ENCODE measurements around the gene SLC22A14.

Gene SLC22A14

DNA sequence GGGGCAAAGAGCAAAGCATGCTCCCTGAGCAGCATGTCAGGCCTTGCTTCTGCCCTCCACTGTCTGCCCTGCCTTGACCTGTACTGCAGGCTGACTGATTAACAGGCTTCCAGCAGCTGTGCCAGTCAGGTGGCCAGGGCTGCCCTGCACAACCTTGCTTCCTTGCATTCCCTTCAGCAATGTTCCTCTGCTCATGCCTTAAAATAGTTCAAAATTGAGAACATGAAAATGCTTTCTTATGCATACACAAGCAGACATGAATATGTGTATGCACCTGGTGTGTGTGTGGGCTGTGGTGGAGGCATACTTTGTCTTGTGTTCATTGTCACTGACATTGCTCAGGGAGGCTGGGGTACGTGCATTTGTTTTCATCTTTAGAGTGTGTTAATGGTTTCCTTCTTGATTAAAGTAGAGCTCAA is 17.7 kb upstream of the SLC22A14 start:
- TF ChIP-seq POLR2A (IDR thresholded peaks at IDR 0.05; ENCODE audit: low read length) (no peak), GATA1 (IDR thresholded peaks at IDR 0.05; ENCODE audit: low read depth, low read length) (no peak)
- DNase-seq: no peak

DNA sequence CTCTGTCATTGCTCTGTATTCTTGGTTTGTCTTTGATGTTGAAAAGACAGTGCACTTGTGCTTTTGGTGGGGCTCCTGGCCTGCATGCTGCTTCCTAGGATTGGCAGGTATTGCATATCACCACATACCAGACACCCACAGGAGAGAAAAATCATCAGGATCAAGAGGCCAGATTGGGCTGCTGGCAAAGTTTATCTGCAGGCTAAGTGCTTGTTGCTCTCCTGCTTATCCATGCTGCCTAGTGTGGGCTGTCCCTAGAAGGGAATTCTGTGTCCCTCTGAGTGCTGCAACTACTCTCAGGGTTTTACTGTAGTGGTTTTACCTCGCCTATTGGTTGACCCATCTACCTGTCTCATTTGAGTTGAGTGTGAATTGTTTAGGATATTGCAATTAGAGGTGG is 17.3 kb upstream of the SLC22A14 start:
- no peak for TF ChIP-seq POLR2A (IDR thresholded peaks at IDR 0.05; ENCODE audit: low read length)
- no peak for TF ChIP-seq GATA1 (IDR thresholded peaks at IDR 0.05; ENCODE audit: low read depth, low read length)
- DNase-seq: peak in 1 of 2 experiments; percentile 55

DNA sequence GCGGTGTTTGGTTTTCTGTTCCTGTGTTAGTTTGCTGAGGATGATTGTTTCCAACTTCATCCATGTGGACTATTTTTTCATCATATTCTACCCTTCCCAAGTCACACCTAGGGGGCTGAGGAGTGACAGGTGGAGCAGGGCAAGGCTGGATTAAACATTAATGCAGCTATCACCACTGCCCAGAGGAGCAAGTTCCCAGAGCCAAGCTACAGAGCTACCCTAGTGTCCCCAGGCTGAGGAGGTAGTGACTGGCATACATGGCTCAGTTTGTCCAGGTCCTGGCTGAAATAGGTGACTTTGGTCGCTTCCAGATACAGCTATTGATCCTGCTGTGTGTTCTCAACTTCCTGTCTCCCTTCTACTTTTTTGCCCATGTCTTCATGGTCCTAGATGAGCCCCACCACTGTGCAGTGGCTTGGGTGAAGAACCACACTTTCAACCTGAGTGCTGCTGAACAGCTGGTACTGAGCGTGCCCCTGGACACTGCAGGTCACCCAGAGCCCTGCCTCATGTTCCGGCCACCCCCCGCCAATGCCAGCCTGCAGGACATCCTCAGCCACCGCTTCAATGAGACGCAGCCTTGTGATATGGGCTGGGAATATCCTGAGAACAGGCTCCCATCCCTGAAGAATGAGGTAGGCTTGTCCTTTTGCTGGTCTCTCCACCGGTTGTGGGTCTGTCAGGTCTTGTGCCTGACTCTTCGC is 16.3 kb upstream of the SLC22A14 start, which contains the start of gene SLC22A13:
Gene SLC22A13, plus strand, starts transcription at position 209 of the 704 bp plus-strand sequence. Its CDS starts 49 bp downstream, at position 258.
- TF ChIP-seq GATA1 (IDR thresholded peaks at IDR 0.05; ENCODE audit: low read depth, low read length) (no peak), POLR2A (IDR thresholded peaks at IDR 0.05; ENCODE audit: low read length) (no peak)
- no peak for DNase-seq

GRCh38 chr3:38266810-38267209 is 15.3 kb upstream of the SLC22A14 start:
- DNase-seq: no peak
- no peak for TF ChIP-seq GATA1 (IDR thresholded peaks at IDR 0.05; ENCODE audit: low read depth, low read length)
- TF ChIP-seq POLR2A (IDR thresholded peaks at IDR 0.05; ENCODE audit: low read length): no peak

GRCh38 chr3:38267662-38268061 is 14.4 kb upstream of the SLC22A14 start:
- TF ChIP-seq POLR2A (IDR thresholded peaks at IDR 0.05; ENCODE audit: low read length): no peak
- TF ChIP-seq GATA1 (IDR thresholded peaks at IDR 0.05; ENCODE audit: low read depth, low read length): no peak

DNA sequence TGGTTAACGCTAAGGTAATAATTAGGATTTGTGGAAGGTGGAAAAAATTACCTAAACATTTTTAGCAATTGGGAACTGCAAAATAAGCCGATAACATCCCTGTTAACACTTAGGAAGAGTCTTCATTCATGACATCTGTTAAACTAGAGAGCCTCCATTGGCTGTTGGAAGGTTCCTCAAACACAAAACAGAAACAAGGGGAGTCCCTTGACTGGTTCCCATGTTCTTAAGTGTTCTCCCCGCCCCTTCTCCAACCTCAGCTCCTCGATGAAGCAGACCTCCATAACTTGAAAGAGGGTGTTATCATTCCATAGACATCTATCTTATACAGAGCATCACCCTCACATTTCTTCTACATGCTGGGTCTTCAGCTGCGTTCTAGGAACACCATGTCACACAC is 14.0 kb upstream of the SLC22A14 start:
- no peak for TF ChIP-seq POLR2A (IDR thresholded peaks at IDR 0.05; ENCODE audit: low read length)
- no peak for TF ChIP-seq GATA1 (IDR thresholded peaks at IDR 0.05; ENCODE audit: low read depth, low read length)
- DNase-seq: no peak

More at GRCh38 chr3:38267662-38268061, 14.4 kb upstream of the SLC22A14 start:
- no peak for DNase-seq

DNA sequence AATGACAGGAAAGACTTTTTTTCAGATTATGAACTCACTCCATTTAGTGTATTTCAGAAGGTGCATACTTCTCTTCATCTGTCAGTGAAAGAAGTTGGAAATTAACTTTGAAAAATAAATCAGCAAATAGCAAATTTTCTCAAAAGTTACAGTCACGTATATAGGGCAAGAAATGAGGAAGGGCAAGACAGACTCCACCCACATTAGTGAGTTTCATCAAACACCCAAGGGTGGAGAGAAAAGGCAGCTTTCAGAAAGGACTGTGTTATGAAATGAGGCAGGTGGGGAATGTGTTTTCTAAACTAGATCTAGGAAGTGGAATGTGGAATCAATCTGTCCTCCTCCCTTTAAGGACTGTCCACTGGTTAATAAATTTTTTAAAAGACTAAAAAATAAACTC is 13.6 kb upstream of the SLC22A14 start:
- DNase-seq: no peak
- TF ChIP-seq GATA1 (IDR thresholded peaks at IDR 0.05; ENCODE audit: low read depth, low read length) (no peak), POLR2A (IDR thresholded peaks at IDR 0.05; ENCODE audit: low read length) (no peak)

GRCh38 chr3:38270606-38271005 is 11.5 kb upstream of the SLC22A14 start:
- no peak for DNase-seq
- no peak for TF ChIP-seq GATA1 (IDR thresholded peaks at IDR 0.05; ENCODE audit: low read depth, low read length)
- TF ChIP-seq POLR2A (IDR thresholded peaks at IDR 0.05; ENCODE audit: low read length): no peak

DNA sequence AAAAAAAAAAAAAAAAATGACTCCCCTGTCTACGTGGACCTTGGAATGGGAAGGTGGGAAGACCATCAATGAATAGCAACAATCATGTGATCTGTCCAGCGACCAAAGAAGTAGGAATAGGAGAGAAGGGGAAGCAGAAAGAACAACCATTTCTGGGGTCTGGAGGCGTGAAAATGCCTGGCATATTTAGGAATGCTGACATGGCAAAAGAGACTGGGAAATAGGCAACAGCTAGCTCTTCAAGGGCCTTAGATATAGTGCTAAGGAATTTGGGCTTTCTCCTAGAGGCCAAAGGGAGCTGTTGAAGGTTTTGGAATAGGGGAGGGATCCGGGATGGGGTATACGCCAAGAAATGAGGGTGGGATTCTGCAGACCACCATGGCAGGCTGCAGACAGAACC is 10.5 kb upstream of the SLC22A14 start:
- no peak for DNase-seq
- TF ChIP-seq POLR2A (IDR thresholded peaks at IDR 0.05; ENCODE audit: low read length) (no peak), GATA1 (IDR thresholded peaks at IDR 0.05; ENCODE audit: low read depth, low read length) (no peak)

DNA sequence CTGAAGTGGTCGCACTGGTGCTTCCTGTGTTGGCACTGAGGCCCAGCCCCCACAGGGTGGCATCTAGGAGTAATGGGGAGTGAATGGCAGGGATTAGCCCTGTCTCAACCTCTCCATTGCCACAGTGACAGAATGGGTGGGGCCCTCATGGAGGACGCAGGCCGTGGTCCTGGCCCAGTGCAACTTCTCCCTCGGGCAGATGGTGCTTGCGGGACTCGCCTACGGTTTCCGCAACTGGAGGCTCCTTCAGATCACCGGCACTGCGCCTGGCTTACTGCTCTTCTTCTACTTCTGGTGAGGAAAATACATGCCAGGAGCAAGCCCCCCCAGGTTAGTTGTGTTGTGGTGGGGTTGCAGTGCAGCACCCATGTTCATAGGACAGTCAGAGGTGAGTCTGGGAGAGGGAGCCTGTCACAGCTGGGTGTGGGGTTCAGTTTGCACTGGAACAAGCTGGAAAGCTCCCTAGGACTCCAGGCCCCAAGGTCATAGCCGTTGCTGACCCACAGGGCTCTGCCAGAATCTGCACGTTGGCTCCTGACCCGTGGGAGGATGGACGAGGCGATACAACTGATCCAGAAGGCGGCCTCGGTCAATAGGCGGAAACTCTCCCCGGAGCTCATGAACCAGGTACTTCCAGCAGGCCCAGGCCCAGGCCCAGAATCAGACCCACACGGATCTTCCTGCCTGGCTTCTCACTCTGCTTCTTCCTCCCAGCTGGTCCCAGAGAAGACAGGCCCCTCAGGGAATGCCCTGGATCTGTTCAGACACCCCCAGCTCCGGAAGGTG is 7.0 kb upstream of the SLC22A14 start:
- TF ChIP-seq POLR2A (IDR thresholded peaks at IDR 0.05; ENCODE audit: low read length): no peak
- no peak for TF ChIP-seq GATA1 (IDR thresholded peaks at IDR 0.05; ENCODE audit: low read depth, low read length)
- no peak for DNase-seq

DNA sequence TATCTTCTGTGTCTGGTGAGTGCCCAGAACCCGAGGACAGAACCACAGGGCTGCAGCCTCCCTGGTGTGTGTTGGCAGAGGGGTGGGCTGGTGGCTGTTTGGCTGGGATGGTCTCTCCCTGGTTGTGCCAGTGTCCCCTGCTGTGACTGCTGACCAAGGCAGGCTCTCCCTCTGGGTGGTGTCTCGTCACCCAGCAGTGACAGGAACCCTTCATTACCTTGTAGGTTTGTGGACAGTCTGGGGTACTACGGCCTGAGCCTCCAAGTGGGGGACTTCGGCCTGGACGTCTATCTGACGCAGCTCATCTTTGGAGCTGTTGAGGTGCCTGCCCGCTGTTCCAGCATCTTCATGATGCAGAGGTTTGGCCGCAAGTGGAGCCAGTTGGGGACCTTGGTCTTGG is 6.4 kb upstream of the SLC22A14 start:
- TF ChIP-seq GATA1 (IDR thresholded peaks at IDR 0.05; ENCODE audit: low read depth, low read length): no peak
- DNase-seq: no peak

GRCh38 chr3:38276081-38276916 is 5.8 kb upstream of the SLC22A14 start:
- no peak for TF ChIP-seq POLR2A (IDR thresholded peaks at IDR 0.05; ENCODE audit: low read length)
- TF ChIP-seq GATA1 (IDR thresholded peaks at IDR 0.05; ENCODE audit: low read depth, low read length): no peak

DNA sequence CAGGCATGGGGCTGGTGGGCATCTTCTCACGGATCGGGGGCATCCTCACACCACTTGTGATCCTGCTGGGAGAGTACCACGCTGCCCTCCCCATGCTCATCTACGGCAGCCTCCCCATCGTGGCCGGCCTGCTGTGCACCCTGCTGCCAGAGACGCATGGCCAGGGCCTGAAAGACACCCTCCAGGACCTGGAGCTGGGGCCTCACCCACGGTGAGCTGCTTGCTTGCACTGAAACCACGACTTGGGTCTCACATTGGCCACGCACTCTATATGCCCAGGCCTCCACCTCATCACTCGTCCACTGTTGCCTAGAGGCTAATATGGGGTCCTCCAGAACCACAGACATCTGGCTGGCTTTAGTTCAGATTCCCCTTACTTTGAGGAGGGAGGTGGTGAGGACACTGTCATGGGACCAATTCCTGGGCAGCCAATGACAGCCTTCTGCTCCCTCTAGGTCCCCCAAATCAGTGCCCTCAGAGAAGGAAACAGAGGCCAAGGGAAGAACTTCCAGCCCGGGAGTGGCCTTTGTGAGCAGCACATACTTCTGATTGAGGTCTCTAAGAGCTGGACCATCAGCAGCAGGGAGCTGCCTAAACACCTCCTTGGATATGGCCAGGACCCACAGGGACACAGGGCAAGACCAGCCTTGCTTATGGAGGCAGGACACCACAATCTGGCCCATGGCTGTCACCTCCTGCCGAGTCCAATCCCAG is 5.0 kb upstream of the SLC22A14 start:
- TF ChIP-seq POLR2A (IDR thresholded peaks at IDR 0.05; ENCODE audit: low read length): no peak
- TF ChIP-seq GATA1 (IDR thresholded peaks at IDR 0.05; ENCODE audit: low read depth, low read length): no peak
- no peak for DNase-seq

More at GRCh38 chr3:38276081-38276916, 5.8 kb upstream of the SLC22A14 start:
- no peak for DNase-seq

All from erythroblast (primary cell).